ENCODE results near the gene DNAJC4.

DNAJC4 gene

DNA sequence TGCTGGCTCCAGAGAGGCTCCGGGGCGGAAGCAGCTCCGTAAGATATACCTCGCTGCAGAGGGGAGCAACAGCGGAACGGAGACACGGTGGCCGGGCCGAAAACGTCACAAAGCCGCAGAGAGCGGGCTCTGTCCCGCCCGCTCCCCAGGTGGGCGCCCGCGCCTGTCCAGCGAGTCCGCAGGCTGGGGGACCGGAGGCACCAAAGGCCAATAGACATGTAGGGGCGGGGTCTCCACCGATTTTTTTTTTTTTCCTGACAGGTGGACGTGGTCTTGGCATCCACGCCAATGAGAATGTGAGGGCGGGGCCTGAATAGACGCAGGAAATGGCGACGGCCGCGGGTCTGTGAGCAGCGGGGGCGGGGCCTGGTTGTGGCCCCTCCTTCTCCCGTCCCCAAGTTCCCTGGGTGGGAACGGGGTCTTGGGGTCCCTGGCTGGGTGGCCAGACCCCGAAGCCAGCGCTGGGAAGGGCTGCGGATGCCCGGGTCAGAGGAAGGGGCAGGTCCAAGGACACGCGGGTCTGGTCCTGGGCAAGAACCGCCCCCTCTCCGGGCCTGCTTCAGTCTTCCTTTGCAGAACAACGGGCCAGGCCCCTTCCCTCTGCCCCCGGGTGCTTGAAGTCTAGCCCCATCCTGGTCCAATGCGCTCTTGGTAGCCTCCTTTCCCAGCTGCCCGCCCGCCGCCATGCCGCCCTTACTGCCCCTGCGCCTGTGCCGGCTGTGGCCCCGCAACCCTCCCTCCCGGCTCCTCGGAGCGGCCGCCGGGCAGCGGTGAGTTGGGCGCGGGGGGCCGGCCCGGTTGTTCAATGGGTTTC lies at the start of gene DNAJC4:
TSS of gene DNAJC4 (plus strand) at position 378 of the 814 bp plus-strand sequence. CDS start at position 685, 307 bp downstream.
- peak; percentile 80 for DNase-seq

GRCh38 chr11:64180891-64181290 lies 49.5 kb upstream of the DNAJC4 start:
- DNase-seq, result no peak

DNA sequence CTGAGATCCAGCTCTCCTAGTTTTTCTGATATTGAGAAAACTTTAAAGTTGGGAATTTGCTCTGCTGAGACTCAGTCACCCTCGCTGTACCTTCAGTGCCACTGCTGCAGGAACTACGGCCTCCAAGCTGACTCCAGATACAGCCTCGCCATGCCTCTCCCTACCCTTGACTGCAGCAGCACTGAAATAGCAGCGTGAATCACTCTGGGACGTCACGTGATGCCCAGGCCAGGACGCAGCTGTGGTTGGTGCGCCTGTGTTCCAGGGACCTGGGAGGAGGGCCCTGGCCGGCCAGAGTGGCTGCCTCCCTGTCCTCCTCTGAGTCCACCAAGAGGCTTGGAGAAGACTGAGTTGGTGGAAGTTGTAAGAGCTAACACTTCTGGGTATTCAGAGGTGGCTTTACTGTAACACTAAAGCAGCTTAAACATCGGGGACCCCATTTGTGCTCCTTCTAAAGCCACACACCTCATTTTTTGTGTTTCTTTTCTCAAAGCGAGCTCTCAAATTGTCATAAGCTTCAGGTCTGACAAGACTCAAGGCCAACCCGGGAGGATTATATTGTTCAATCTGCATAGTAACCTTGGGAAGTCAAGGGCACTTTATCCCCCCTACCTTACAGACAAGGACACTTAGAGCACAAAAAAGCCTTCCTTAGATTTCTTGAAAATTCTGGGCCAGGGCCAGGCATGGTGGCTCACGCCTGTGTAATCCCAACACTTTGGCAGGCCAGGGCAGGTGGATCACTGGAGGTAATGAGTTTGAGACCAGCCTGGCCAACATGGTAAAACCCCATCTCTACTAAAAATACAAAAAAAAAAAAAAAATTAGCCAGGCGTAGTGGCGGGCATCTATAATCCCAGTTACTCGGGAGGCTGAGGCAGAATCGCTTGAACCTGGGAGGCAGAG lies 48.6 kb upstream of the DNAJC4 start:
- peak; percentile 91 for DNase-seq

DNA sequence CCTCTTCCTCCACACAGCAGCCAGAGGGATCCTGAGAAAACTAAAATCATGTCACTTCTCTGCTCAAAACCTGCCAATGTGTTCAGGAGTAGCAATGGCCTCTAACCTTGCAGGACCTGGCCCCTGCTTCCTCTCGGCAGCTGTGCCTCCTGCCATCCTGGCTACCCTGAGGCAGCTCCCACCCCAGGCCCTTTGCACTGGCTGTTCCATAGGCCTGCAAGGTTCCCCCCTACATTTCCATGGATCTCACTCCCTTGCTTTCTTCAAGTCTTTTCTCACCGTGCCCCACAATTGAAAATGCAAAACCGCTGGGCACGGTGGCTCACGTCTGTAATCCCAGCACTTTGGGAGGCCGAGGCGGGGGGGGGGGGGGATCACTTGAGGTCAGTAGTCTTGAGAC lies 46.5 kb upstream of the DNAJC4 start:
- DNase-seq, result no peak

DNA sequence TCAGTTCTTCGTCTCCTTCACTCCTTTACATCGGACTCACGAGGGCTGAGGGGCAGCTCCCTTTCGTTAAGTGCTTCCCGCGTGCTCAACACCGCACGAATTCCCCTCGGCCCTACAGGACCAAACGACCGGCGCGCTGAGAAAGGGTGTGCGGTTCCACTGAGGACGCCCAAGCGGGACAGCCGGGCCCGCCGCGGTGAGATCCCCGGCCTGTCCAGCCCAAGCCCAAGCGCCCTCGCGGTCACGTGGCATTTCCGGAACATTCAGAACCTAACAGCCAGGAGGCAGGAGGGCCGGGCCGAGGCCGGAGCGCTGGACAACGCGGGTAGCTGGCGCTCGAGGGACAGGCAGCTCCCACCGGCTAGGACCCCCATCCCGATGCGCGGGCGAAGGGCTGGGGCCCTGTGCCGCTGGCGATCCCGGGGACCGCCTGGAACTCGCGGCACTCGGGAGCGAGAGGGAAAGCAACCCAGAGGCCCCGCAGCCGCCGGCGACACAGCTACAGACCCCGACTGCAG lies 45.1 kb upstream of the DNAJC4 start:
- peak; percentile 86 for DNase-seq

DNA sequence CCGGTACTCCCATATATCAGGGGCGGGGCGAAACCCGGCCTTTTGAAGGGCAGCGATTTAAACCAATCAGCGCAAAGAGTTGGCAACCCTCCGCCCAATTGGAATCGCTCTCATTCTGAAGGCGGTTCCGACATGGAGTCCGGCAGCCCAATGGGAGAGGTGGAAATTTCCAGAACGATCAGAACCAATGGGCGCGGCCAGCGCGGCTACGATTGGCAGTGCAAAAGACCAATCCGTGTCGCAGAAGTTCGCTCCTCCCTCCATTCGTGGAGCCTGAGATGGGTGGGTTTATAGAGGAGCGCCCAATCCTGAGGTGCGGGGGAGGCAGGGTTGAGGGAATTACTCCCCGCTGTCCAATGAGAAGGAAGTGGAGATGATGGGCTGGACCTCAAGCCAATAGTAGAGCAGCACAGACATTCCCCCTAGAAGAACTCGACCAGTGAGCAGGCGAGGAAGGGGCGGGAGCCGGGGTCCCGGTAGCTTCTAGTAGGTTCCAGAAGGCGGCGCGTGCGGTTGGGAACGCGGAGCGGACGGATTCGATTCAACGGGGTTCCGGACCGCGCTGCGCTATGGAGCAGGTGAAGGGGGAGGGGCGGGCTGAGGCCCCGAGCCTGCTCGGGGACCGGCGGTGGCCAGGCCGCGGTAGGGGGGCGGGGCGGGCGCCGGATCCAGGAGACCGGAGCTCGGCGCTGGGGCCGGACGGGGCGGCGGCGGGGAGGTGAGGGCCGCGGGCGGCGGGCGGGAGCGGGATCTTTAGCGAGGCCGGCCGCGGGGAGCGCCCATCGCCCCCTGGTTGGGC lies 44.5 kb upstream of the DNAJC4 start, which contains the start of gene STIP1:
TSS of gene STIP1 (plus strand) at position 479 of the 799 bp plus-strand sequence. CDS start at position 570, 91 bp downstream.
- peak; percentile 100 for DNase-seq

DNA sequence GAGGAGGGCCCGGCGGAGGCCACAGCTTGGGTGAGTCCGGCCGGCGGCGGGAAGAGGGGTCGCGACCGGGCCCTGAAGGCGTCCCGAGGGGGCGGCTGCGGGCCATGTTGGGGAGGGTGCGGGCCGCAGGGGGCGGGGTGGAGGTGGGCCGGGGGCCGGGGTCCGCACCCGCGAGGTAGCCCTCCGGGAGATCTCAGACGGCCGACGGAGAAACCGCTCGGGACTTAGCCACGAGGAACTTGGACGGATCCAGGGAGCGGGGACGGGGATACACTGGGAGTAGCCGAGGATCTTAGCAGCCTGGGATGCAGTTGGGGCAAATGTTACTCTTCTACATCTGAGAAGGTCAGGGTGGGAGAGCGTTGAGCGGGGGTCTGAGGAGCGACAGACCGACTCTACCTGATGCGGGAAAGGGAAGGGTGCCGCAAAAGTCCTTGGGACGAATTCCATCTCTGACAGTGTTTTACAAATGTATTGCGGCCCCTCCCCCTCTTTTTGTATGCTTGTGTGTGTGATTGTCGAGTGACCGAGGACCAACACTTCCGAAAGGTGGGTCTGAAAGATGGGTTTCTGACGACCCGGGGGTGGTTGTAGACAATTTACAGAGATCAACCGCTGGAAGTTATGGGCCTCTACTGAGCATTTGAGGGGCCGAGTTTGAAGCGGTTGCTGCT lies 43.7 kb upstream of the DNAJC4 start:
- DNase-seq, result no peak

DNA sequence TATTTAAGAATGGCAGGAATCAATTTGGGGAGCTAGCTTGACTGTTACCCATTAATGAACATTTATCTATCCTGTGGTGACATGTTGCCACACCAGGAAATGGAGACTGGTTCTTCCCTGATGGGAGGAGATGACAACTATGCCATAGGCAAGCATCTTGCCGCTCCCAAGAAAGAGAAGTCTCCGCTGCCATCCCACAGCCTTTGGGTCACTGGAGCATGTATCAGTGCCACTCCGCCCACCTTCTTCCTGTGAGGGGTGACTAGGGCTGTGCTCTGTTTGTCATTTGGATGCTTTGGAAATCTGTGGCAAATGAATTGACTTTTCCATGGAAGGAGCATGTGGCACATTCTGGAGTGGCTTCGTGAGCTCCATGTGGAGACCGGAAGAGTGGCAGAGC lies 37.9 kb upstream of the DNAJC4 start:
- DNase-seq, result peak; percentile 82

DNA sequence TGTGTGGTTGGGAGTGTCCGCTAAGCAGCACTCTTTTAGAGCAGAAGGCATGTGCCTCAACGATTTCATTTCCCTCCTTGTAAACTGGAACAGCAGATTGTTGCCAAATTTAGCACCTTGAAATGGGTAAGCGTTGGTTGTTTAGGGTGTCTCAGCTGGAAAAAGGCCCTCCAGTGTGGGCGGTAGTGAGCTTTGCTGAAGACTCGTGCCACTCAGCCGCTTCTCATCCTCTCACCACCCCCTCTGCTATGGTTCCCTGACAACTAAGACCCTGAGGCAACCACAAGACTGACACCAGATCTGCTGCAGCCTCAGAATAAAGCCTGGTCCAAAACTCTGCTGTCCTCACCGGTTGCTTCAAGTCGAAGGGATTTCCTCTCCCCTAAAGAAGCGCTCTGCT lies 33.7 kb upstream of the DNAJC4 start:
- peak; percentile 60 for DNase-seq

- DNase-seq, result peak; percentile 33
These were observed 31.8 kb upstream of the DNAJC4 start for GRCh38 chr11:64198511-64198910.

DNA sequence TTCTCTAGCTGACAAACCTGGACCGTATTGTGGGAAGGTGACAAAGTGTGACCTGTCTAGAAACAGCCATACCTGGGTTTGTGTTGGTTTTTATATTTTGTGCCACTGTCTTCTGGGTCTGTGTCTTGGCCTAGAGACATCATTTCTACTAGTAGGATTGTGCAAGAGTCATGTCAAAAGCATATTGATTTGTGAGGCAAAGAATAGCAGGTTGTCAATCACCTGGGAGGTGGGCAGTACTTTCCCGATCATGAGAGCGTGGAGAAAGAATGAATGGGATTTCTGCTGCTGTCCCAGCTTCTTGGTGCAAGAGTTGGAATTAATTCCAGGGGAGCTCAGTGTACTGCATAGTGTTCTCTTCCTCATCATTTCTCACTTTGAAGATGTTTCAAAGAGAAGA lies 28.8 kb upstream of the DNAJC4 start:
- no peak for DNase-seq

DNA sequence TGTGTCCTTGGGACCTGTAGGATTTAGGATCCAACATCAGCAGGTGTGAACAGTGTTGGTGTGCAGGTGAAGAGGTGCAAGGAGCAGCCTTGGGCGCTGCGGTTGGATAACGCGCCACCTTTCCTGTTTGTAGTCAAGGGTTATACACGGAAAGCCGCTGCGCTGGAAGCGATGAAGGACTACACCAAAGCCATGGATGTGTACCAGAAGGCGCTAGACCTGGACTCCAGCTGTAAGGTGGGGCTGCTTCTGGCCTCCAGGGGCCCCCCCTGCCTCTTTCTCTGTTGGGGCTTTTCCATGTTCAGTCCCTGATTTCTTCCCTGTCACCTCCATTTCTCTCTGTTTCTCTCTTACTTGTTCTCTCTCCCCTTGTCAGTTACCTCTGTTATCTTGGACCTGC lies 27.4 kb upstream of the DNAJC4 start:
- no peak for DNase-seq

DNA sequence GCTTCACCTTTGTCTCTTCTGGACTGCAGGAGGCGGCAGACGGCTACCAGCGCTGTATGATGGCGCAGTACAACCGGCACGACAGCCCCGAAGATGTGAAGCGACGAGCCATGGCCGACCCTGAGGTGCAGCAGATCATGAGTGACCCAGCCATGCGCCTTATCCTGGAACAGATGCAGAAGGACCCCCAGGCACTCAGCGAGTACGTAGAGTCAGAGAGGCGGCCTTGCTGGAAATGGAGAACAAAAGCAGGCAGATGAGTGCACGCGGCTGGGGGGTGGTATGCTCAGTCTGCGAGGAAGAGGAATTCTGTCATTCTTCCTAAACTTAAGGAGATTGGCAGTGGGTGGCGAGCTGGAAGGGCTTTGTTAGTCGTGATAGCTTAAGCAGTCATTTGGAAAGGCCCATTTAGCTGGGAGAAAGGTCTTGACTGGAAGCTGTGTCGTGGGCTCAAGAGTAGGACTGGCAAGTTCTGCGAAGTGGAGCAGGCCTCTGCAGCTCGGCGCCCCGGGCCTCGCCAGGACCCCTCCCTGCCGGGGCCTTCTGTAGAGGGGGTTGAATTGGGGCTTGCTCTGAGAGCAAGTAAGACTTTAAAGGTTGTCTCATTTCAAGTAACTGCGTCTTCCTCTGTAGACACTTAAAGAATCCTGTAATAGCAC lies 26.8 kb upstream of the DNAJC4 start:
- DNase-seq, result no peak

DNA sequence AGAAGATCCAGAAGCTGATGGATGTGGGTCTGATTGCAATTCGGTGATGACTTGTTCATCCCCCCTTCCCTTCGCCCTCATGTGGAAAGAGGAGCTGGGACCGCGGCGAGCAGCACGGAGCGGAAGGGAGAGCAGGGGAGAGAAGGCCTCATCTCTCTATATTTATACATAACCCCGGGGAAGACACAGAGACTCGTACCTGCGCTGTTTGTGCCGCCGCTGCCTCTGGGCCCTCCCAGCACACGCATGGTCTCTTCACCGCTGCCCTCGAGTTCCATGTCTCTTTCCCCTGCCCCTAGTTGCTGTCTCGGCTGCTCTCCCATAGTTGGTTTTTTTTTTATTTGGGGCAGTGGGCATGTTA lies 26.3 kb upstream of the DNAJC4 start:
- DNase-seq, result no peak

GRCh38 chr11:64204464-64204989 lies 25.8 kb upstream of the DNAJC4 start:
- peak; percentile 91 for DNase-seq

DNA sequence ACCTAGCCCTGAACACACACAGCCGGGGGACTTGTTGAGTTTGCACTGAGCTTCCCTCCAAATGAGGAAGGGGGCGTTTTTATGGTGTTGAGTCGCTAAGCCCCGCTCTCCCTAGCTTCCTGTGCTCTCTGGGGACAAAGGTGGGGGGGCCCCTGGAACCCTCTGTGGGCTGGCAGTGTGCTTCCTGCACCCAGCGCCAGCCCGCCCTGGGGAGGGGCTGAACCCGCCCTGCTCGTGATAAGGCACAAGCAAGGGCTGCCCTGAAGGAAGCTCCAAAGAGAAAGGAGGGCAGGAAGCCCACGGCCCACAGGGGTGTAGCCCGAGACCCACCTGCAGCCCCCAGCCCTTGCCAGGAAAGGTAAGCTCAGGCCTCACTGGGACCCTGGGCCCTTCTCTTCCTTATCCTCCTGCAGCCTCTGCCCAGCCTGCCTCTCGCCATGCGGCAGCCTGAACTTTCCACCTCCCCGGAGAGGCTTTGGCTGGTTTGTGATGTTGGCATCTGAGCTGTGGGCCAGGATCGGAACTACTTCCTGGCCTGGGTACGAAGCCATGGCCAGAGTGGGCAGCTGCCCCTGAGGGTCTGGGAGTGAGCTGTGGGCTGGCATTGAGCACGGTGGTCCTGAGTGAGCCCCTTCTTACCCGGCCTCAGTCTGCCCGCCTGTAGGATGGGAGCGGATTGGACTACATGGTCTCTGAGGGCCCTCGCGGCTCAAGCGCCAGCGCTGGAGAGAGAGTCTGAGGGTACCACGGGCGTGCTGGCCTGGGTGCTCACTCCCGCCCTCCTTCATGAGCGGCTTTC lies 23.7 kb upstream of the DNAJC4 start, which contains the start of gene FERMT3:
TSS of gene FERMT3 (plus strand) at position 265 of the 799 bp plus-strand sequence. CDS start 644 bp downstream, outside the sequence.
- peak; percentile 72 for DNase-seq

GRCh38 chr11:64207256-64208085 lies 22.9 kb upstream of the DNAJC4 start:
- peak; percentile 93 for DNase-seq

DNA sequence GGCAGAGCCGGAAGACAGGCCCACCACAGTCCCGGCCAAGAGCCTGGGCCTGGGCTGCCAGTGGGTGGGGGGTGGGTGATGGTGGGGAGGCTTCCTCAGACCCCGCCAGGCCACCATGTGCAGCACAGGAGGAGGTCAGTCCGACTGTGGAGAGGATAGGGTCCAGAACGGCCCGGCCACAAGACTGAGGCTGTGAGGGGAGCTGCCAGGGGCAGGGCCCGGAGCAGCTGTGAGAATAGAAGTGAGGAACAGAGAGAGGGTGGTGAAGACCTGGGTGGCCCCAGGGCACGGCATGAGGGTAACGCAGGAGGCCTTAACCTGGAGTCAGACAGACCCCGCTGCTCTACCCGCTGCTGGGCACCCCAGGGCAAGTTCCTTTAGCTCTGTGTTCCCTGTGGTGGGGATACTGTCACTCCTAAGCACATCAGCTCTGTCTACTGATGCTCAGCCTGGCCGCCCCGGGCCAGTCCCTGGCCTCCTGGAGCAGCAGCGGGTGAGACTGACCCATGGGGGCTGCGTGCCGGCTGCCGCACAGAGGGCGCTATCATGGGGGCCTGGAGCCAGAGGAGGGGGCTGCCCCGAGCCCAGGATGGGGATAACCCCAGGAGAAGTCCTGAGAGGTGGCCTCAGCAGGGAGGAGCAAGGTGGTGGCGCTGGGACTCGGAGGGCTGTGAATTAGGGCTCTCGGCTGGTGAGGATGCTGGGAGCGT lies 22.1 kb upstream of the DNAJC4 start:
- DNase-seq, result no peak
